ENCODE data around the gene TTN.

DNA sequence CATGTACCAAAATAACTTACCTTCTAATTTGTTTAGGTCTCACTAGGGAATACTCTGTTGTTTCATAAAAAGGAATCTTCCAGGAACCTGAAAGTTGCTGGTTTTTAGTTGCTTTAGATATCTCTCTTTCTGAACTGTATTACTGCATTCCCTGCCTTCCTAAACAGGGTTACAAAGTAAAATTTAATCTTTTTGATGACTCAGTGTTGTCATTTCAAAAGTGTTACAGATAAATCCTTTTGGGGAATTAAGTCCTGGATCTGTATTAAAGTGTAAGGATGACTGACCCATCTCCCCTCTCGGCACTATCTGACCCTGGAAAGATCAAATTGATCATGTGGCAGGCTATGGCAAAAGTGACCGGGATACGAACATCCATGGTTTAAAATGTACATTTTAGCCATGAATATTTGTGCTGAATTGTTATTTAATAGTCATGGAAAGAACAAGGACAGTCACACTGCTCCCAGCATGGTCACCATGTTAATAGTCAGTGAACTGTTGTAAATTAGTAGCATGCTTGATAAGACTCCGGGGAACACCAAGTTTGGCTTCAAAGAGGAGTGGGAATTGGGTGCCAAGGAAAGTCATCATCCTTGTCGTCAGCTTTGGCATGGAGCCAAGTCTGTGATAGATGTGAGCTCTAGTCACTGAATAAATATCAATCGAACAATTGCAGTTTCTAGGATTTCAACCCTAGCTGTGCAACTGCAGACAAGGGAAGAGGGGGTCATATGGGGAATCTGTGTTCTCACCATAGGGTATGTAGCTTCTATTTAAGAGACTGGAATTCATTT is 322.8 kb downstream of the TTN start:
- TF ChIP-seq, protein P1, sequence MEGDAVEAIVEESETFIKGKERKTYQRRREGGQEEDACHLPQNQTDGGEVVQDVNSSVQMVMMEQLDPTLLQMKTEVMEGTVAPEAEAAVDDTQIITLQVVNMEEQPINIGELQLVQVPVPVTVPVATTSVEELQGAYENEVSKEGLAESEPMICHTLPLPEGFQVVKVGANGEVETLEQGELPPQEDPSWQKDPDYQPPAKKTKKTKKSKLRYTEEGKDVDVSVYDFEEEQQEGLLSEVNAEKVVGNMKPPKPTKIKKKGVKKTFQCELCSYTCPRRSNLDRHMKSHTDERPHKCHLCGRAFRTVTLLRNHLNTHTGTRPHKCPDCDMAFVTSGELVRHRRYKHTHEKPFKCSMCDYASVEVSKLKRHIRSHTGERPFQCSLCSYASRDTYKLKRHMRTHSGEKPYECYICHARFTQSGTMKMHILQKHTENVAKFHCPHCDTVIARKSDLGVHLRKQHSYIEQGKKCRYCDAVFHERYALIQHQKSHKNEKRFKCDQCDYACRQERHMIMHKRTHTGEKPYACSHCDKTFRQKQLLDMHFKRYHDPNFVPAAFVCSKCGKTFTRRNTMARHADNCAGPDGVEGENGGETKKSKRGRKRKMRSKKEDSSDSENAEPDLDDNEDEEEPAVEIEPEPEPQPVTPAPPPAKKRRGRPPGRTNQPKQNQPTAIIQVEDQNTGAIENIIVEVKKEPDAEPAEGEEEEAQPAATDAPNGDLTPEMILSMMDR (IDR thresholded peaks at IDR 0.05; ENCODE audit: low read depth, low read length), result no peak
- no peak for TF ChIP-seq EZH2phosphoT487 (IDR thresholded peaks at IDR 0.05; ENCODE audit: low read depth)

All from OCI-LY3 (cell line).